A673 (cell line): ENCODE measurements around the gene CYP46A1. TPM values are rescaled to one million over a fixed set of nuclear protein-coding genes. Genes with fewer than 3 reads are reported as not detected.

ENCODE experiments used
- BruUV-seq: library from RNA; stranded (reverse); fragments of 400-500 nt; replicated peaks from 2 replicates; lab custom pipeline; 2021; lab: Mats Ljungman, UMichigan
- CTCF ChIA-PET: fragments of 300-600 bp; sonication (Branson Sonifier 250); formaldehyde crosslinking; loops from one replicate; lab custom pipeline; 2022; ENCODE audit warnings: antibody characterized with exemption; lab: Charles Lee
- POLR2A ChIA-PET: fragments of 300-600 bp; sonication (Branson Sonifier 250); formaldehyde crosslinking; loops from one replicate; lab custom pipeline; 2022; ENCODE audit warnings: antibody characterized with exemption; ENCODE audit not compliant: low non-redundant PET; lab: Charles Lee
- DNase-seq: peaks from one replicate; pipeline ENCODE4 v3.0.0-alpha.2; 2015; ENCODE audit warnings: low spot score
- H3K27ac ChIP-seq: fragments of 200-600 bp; sonication (generic); 2 replicates; pipeline ENCODE4 v1.5.1; 2016; ENCODE audit warnings: mixed run types, low read depth, mild to moderate bottlenecking, mixed read lengths, antibody characterized with exemption, low read length; ENCODE audit not compliant: poor library complexity, severe bottlenecking
- H3K27me3 ChIP-seq: fragments of 200-600 bp; sonication (generic); replicated peaks from 2 replicates; pipeline ENCODE4 v1.6.1; 2017; ENCODE audit warnings: mixed run types, low read depth, mild to moderate bottlenecking, mixed read lengths, antibody characterized with exemption, low read length; ENCODE audit not compliant: insufficient read depth, poor library complexity
- H3K36me3 ChIP-seq: fragments of 200-600 bp; sonication (generic); 2 replicates; pipeline ENCODE4 v1.6.1; 2016; ENCODE audit warnings: mixed run types, mild to moderate bottlenecking, mixed read lengths, antibody characterized with exemption, low read length; ENCODE audit not compliant: insufficient read depth, poor library complexity, severe bottlenecking
- H3K4me1 ChIP-seq: fragments of 200-600 bp; sonication (generic); 2 replicates; pipeline ENCODE4 v1.6.1; 2017; ENCODE audit warnings: mixed run types, mild to moderate bottlenecking, mixed read lengths, antibody characterized with exemption, low read length; ENCODE audit not compliant: insufficient read depth, poor library complexity, severe bottlenecking
- H3K4me3 ChIP-seq: fragments of 200-600 bp; sonication (generic); 2 replicates; pipeline ENCODE4 v1.5.1; 2016; ENCODE audit warnings: low read depth, mixed run types, mild to moderate bottlenecking, mixed read lengths, low read length; ENCODE audit not compliant: poor library complexity, severe bottlenecking
- H3K9me3 ChIP-seq: fragments of 200-600 bp; sonication (generic); 2 replicates; pipeline ENCODE4 v1.6.1; 2016; ENCODE audit warnings: mixed run types, low read depth, mild to moderate bottlenecking, mixed read lengths, antibody characterized with exemption, low read length; ENCODE audit not compliant: poor library complexity, severe bottlenecking
- CTCF ChIP-seq: fragments of 300-800, 200-600 bp; sonication (generic); conservative IDR thresholded peaks from 2 replicates; pipeline ENCODE4 v1.5.1; 2017; ENCODE audit warnings: low read depth, mild to moderate bottlenecking, antibody characterized with exemption, low read length, moderate library complexity, mixed read lengths
- EZH2 ChIP-seq: fragments of 200-600 bp; sonication (generic); IDR thresholded peaks from 2 replicates; pipeline ENCODE4 v1.6.1; 2017; ENCODE audit warnings: borderline replicate concordance, low read depth, mild to moderate bottlenecking, mixed read lengths, antibody characterized with exemption, low read length; ENCODE audit not compliant: poor library complexity, severe bottlenecking
- intact Hi-C: fragments of 100-400 bp; cut with micrococcal nuclease; formaldehyde crosslinking; loops from one replicate; pipeline ENCODE4 v1.10.0; 2022; ENCODE audit not compliant: unreplicated experiment
- total RNA-seq: library from RNA; stranded (reverse); gene quantifications from 2 replicates; pipeline ENCODE4 v1.2.3, GENCODE V29; 2021

Gene CYP46A1
- total RNA-seq, 1 experiment from 2014 or later, result not detected

DNA sequence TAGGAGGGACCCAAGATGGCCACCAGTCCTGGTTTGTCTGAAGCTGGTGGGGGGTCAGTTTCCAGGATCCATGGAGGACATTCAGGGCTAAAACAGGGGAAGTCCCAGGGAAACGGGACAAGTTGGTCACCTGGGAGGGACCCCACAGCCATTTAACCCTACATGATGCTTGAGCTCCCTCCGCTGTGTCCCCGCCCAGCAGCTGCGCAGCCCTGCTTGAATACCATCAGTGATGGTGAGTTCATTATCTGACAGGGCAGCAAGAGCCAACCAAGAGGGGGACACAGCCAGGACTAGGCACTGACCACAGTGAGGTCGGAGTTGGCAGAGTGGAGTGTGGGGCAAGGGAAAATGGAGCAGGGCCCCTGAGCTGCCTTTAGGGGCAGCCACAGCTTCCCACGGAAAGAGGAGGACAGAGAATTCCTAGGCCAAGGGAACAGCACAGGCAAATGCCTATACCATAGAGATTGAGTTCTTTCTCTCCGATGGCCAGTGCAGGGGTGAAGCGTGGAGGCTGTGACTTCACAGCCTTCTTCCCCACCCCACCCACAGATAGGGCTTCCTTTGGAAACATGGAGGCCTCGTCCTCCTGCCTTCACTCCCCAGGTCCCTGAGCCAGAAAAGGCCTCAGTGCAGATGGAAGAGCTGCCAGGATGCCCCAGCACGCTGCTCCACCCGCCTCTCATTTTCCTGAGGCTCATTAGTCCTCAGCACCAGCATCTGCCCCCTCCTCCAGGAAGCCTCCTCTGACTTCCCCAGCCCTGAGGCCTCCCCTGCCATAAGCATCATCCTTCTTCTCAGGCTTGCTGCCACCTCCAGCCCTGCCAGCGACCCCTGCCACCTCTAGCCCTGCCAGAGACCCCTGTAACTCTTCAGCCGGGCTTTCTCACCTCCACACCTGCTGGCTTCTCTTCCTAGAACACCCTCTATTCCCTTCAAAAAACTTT, 51.4 kb downstream of the CYP46A1 start:
- H3K27ac ChIP-seq, result no peak overlapping the region
- no peak for TF ChIP-seq EZH2
- no peak for TF ChIP-seq CTCF
- no TSS peak for BruUV-seq
- H3K36me3 ChIP-seq, result no peaks in the 10 kb centered on the region
- DNase-seq, result no peak
- no peaks in the 10 kb centered on the region for H3K27me3 ChIP-seq
- no peak overlapping the region for H3K4me3 ChIP-seq
- no peaks in the 10 kb centered on the region for H3K9me3 ChIP-seq
- H3K4me1 ChIP-seq, result no peaks in the 10 kb centered on the region
- intact Hi-C loops, result no loop called here
- CTCF ChIA-PET, result no interaction called here
- POLR2A ChIA-PET, result interaction anchor here (0.6 kb wide), 1 partner anchor 88 kb away, joined by 3 read pairs; no protein-coding TSS in a partner anchor

GRCh38 chr14:99736603-99737371, 52.7 kb downstream of the CYP46A1 start:
- Histone ChIP-seq H3K9me3 (no peaks in the 10 kb centered on the region), H3K36me3 (no peaks in the 10 kb centered on the region), H3K4me3 (no peak overlapping the region), H3K27ac (no peak overlapping the region), H3K4me1 (no peaks in the 10 kb centered on the region), H3K27me3 (no peaks in the 10 kb centered on the region)
- intact Hi-C loops, result no loop called here
- DNase-seq, result no peak
- ChIA-PET CTCF (interaction anchor here (0.6 kb wide), 1 partner anchor 148 kb away, joined by 3 read pairs; no protein-coding TSS in a partner anchor), POLR2A (no interaction called here)
- no peak for TF ChIP-seq EZH2
- no TSS peak for BruUV-seq

GRCh38 chr14:99737451-99737951, 53.4 kb downstream of the CYP46A1 start:
- H3K36me3 ChIP-seq, result no peaks in the 10 kb centered on the region
- POLR2A ChIA-PET, result no interaction called here
- BruUV-seq, result no TSS peak
- DNase-seq, result no peak
- no peak overlapping the region for H3K27ac ChIP-seq
- intact Hi-C loops, result no loop called here
- H3K9me3 ChIP-seq, result no peaks in the 10 kb centered on the region
- H3K27me3 ChIP-seq, result no peaks in the 10 kb centered on the region
- CTCF ChIA-PET, result no interaction called here
- H3K4me1 ChIP-seq, result no peaks in the 10 kb centered on the region
- no peak overlapping the region for H3K4me3 ChIP-seq
- TF ChIP-seq EZH2, result no peak
- TF ChIP-seq CTCF, result no peak
